ENCODE data around the gene GNAQ. TPM values are rescaled to one million over a fixed set of nuclear protein-coding genes. Genes with fewer than 3 reads are reported as not detected.

The GNAQ gene
- total RNA-seq, 1 experiment from 2014 or later: 55.5 TPM

DNA sequence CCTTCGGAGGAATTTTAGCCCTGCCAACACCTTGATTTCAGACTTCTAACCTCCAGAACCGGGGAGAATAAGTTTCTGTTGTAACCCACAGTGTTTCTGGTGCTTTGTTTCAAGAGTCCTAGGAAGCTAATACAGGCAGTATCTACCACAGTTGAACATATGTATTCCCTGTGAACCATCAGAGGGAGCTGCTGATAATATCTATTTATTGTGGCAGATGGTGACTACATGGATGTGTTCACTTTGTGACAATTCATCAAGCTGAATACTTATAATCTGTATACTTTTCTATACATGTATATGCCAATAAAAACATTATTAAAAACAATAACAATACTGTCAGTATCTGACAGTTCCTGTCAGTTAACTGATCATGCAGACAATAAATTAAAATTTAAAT is 246.3 kb downstream of the GNAQ start (continued):
- TF ChIP-seq, protein P1, sequence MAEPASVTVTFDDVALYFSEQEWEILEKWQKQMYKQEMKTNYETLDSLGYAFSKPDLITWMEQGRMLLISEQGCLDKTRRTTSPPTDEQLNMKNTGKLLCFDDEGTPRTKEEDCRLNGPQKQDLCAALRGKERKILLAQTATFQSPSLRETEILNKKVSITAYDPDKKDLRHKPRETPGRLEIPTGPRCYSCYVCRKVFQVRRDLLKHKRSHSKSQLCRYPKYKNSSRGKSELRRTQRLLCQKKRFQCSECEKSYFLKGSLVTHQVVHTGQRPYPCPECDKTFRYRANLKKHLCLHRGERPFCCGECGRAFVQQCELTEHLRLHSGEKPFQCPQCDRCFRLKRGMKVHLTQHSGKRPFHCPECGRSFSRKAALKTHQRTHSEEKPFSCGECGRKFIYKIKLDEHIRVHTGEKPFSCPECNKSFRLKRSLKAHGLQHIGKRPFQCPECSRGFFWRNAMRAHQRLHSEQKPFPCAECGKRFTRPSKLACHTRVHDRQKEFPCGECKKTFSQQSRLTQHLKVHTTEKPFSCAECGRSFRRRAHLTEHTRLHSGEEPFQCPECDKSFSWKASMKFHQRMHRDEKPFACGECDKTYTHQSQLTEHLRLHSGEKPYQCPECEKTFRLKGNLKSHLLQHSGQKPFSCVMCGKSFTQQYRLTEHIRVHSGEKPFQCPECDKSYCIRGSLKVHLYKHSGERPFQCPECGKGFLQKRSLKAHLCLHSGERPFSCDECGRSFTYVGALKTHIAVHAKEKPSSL (CRISPR knock-in tag; conservative IDR thresholded peaks at IDR 0.05): no peak
- TF ChIP-seq, protein P2, sequence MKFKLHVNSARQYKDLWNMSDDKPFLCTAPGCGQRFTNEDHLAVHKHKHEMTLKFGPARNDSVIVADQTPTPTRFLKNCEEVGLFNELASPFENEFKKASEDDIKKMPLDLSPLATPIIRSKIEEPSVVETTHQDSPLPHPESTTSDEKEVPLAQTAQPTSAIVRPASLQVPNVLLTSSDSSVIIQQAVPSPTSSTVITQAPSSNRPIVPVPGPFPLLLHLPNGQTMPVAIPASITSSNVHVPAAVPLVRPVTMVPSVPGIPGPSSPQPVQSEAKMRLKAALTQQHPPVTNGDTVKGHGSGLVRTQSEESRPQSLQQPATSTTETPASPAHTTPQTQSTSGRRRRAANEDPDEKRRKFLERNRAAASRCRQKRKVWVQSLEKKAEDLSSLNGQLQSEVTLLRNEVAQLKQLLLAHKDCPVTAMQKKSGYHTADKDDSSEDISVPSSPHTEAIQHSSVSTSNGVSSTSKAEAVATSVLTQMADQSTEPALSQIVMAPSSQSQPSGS (CRISPR knock-in tag; IDR thresholded peaks at IDR 0.05; ENCODE audit: borderline replicate concordance, low read depth): no peak
- TF ChIP-seq, protein P3, sequence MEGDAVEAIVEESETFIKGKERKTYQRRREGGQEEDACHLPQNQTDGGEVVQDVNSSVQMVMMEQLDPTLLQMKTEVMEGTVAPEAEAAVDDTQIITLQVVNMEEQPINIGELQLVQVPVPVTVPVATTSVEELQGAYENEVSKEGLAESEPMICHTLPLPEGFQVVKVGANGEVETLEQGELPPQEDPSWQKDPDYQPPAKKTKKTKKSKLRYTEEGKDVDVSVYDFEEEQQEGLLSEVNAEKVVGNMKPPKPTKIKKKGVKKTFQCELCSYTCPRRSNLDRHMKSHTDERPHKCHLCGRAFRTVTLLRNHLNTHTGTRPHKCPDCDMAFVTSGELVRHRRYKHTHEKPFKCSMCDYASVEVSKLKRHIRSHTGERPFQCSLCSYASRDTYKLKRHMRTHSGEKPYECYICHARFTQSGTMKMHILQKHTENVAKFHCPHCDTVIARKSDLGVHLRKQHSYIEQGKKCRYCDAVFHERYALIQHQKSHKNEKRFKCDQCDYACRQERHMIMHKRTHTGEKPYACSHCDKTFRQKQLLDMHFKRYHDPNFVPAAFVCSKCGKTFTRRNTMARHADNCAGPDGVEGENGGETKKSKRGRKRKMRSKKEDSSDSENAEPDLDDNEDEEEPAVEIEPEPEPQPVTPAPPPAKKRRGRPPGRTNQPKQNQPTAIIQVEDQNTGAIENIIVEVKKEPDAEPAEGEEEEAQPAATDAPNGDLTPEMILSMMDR (IDR thresholded peaks at IDR 0.05): no peak
- TF ChIP-seq JAZF1 (CRISPR knock-in tag; IDR thresholded peaks at IDR 0.05): no peak
- TF ChIP-seq, protein P4, sequence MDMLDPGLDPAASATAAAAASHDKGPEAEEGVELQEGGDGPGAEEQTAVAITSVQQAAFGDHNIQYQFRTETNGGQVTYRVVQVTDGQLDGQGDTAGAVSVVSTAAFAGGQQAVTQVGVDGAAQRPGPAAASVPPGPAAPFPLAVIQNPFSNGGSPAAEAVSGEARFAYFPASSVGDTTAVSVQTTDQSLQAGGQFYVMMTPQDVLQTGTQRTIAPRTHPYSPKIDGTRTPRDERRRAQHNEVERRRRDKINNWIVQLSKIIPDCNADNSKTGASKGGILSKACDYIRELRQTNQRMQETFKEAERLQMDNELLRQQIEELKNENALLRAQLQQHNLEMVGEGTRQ (CRISPR knock-in tag; IDR thresholded peaks at IDR 0.05): no peak
- no peak for TF ChIP-seq TP53 (CRISPR knock-in tag; IDR thresholded peaks at IDR 0.05)
- TF ChIP-seq, protein P5, sequence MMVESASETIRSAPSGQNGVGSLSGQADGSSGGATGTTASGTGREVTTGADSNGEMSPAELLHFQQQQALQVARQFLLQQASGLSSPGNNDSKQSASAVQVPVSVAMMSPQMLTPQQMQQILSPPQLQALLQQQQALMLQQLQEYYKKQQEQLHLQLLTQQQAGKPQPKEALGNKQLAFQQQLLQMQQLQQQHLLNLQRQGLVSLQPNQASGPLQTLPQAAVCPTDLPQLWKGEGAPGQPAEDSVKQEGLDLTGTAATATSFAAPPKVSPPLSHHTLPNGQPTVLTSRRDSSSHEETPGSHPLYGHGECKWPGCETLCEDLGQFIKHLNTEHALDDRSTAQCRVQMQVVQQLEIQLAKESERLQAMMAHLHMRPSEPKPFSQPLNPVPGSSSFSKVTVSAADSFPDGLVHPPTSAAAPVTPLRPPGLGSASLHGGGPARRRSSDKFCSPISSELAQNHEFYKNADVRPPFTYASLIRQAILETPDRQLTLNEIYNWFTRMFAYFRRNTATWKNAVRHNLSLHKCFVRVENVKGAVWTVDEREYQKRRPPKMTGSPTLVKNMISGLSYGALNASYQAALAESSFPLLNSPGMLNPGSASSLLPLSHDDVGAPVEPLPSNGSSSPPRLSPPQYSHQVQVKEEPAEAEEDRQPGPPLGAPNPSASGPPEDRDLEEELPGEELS (CRISPR knock-in tag; IDR thresholded peaks at IDR 0.05): no peak
- no peak for TF ChIP-seq PRRX2 (CRISPR knock-in tag; IDR thresholded peaks at IDR 0.05)
- no peak for TF ChIP-seq ZNF263 (CRISPR knock-in tag; IDR thresholded peaks at IDR 0.05; ENCODE audit: low read depth)
- TF ChIP-seq, protein P6, sequence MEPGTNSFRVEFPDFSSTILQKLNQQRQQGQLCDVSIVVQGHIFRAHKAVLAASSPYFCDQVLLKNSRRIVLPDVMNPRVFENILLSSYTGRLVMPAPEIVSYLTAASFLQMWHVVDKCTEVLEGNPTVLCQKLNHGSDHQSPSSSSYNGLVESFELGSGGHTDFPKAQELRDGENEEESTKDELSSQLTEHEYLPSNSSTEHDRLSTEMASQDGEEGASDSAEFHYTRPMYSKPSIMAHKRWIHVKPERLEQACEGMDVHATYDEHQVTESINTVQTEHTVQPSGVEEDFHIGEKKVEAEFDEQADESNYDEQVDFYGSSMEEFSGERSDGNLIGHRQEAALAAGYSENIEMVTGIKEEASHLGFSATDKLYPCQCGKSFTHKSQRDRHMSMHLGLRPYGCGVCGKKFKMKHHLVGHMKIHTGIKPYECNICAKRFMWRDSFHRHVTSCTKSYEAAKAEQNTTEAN (CRISPR knock-in tag; IDR thresholded peaks at IDR 0.05): no peak

DNA sequence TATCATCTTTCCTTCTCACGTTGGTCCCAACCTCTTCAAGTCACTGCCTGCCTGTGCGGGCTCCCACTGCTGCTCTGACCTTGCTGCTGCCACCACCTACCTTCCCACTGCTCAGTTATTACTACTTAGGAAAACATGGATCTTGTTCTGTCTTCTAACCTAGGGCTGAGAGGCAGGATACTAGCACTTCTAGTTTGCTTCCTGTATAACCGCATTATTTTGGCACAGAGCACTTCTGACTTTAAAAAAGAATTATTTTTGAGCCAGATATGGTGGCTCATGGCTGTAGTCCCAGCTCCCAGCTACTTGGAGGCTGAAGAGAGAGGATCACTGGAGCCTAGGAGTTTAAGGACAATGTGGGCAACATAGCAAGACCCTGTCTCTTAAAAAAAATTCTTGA is 248.1 kb downstream of the GNAQ start:
- H3K4me1 Mint-ChIP-seq: peaks cover 7% of the 10 kb centered on the region
- no peak overlapping the region for H3K27ac Mint-ChIP-seq
- no peaks in the 10 kb centered on the region for H3K27me3 Mint-ChIP-seq (ENCODE audit: low read depth)
- H3K9me3 Mint-ChIP-seq: peaks cover 7% of the 10 kb centered on the region
- POLR2A ChIA-PET: no interaction called here
- H3K4me3 Mint-ChIP-seq: no peak overlapping the region
- DNase-seq (ENCODE audit: low spot score) (no peak), ATAC-seq (no peak)
- H3K36me3 Mint-ChIP-seq: peaks cover 6% of the 10 kb centered on the region
- CTCF ChIA-PET: no interaction called here
- TF ChIP-seq ETV6 (CRISPR knock-in tag; IDR thresholded peaks at IDR 0.05): no peak
- TF ChIP-seq, protein P7, sequence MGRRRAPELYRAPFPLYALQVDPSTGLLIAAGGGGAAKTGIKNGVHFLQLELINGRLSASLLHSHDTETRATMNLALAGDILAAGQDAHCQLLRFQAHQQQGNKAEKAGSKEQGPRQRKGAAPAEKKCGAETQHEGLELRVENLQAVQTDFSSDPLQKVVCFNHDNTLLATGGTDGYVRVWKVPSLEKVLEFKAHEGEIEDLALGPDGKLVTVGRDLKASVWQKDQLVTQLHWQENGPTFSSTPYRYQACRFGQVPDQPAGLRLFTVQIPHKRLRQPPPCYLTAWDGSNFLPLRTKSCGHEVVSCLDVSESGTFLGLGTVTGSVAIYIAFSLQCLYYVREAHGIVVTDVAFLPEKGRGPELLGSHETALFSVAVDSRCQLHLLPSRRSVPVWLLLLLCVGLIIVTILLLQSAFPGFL (CRISPR knock-in tag; IDR thresholded peaks at IDR 0.05; ENCODE audit: borderline replicate concordance): no peak
- TF ChIP-seq CBFB (CRISPR knock-in tag; IDR thresholded peaks at IDR 0.05; ENCODE audit: low read depth): no peak
- TF ChIP-seq, protein P8, sequence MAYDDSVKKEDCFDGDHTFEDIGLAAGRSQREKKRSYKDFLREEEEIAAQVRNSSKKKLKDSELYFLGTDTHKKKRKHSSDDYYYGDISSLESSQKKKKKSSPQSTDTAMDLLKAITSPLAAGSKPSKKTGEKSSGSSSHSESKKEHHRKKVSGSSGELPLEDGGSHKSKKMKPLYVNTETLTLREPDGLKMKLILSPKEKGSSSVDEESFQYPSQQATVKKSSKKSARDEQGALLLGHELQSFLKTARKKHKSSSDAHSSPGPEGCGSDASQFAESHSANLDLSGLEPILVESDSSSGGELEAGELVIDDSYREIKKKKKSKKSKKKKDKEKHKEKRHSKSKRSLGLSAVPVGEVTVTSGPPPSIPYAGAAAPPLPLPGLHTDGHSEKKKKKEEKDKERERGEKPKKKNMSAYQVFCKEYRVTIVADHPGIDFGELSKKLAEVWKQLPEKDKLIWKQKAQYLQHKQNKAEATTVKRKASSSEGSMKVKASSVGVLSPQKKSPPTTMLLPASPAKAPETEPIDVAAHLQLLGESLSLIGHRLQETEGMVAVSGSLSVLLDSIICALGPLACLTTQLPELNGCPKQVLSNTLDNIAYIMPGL (CRISPR knock-in tag; IDR thresholded peaks at IDR 0.05): no peak
- TF ChIP-seq, protein P9, sequence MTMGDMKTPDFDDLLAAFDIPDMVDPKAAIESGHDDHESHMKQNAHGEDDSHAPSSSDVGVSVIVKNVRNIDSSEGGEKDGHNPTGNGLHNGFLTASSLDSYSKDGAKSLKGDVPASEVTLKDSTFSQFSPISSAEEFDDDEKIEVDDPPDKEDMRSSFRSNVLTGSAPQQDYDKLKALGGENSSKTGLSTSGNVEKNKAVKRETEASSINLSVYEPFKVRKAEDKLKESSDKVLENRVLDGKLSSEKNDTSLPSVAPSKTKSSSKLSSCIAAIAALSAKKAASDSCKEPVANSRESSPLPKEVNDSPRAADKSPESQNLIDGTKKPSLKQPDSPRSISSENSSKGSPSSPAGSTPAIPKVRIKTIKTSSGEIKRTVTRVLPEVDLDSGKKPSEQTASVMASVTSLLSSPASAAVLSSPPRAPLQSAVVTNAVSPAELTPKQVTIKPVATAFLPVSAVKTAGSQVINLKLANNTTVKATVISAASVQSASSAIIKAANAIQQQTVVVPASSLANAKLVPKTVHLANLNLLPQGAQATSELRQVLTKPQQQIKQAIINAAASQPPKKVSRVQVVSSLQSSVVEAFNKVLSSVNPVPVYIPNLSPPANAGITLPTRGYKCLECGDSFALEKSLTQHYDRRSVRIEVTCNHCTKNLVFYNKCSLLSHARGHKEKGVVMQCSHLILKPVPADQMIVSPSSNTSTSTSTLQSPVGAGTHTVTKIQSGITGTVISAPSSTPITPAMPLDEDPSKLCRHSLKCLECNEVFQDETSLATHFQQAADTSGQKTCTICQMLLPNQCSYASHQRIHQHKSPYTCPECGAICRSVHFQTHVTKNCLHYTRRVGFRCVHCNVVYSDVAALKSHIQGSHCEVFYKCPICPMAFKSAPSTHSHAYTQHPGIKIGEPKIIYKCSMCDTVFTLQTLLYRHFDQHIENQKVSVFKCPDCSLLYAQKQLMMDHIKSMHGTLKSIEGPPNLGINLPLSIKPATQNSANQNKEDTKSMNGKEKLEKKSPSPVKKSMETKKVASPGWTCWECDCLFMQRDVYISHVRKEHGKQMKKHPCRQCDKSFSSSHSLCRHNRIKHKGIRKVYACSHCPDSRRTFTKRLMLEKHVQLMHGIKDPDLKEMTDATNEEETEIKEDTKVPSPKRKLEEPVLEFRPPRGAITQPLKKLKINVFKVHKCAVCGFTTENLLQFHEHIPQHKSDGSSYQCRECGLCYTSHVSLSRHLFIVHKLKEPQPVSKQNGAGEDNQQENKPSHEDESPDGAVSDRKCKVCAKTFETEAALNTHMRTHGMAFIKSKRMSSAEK (CRISPR knock-in tag; IDR thresholded peaks at IDR 0.05; ENCODE audit: borderline replicate concordance): no peak
- TF ChIP-seq, protein P1 (CRISPR knock-in tag; conservative IDR thresholded peaks at IDR 0.05): no peak

Data from WTC11 (cell line).